Panc1 (cell line): Measurements from ENCODE around the gene ALPK3. TPM values are rescaled to one million over a fixed set of nuclear protein-coding genes. Genes with fewer than 3 reads are reported as not detected.

Experiments used
- ATAC-seq: fragments of 200-7000 bp; cut with Tn5 transposase; 2 replicates; pipeline ENCODE4 v1.9.1; 2020; ENCODE audit warnings: mild to moderate bottlenecking, moderate library complexity
- BruUV-seq: library from RNA; stranded (reverse); fragments of 400-500 nt; replicated peaks from 2 replicates; lab custom pipeline; 2021; lab: Mats Ljungman, UMichigan
- CTCF ChIA-PET: fragments of 300-600 bp; sonication (Branson Sonifier 250); formaldehyde crosslinking; loops from one replicate; lab custom pipeline; 2022; ENCODE audit warnings: antibody characterized with exemption; lab: Charles Lee
- POLR2A ChIA-PET: fragments of 300-600 bp; sonication (Branson Sonifier 250); formaldehyde crosslinking; loops from one replicate; lab custom pipeline; 2022; ENCODE audit warnings: antibody characterized with exemption; lab: Charles Lee
- DNase-seq: peaks from one replicate; pipeline ENCODE4 v3.0.0-alpha.2; 2010; ENCODE audit warnings: low read depth, low spot score
- H3K27ac ChIP-seq: 2 replicates; pipeline ENCODE4 v1.5.1; 2011; ENCODE audit warnings: mild to moderate bottlenecking, low read length, inconsistent platforms
- H3K27me3 ChIP-seq: fragments of 200-500 bp; sonication (Bioruptor generic); 2 replicates; pipeline ENCODE4 v1.6.0; 2014; ENCODE audit warnings: low read length, inconsistent platforms; ENCODE audit not compliant: control insufficient read depth, insufficient read depth
- H3K36me3 ChIP-seq: fragments of 200-500 bp; sonication (Bioruptor generic); 2 replicates; pipeline ENCODE4 v1.5.1; 2014; ENCODE audit warnings: inconsistent platforms, mild to moderate bottlenecking, low read length, moderate library complexity; ENCODE audit not compliant: control insufficient read depth, insufficient read depth
- H3K4me1 ChIP-seq: 2 replicates; pipeline ENCODE4 v1.5.1; 2011; ENCODE audit warnings: inconsistent platforms, mild to moderate bottlenecking, low read length, moderate library complexity; ENCODE audit not compliant: control insufficient read depth, insufficient read depth
- H3K4me3 ChIP-seq, 2 experiments: 2 replicates each; pipeline ENCODE4 v1.5.1; 2011 to 2012; ENCODE audit warnings: low read depth in 2 of 2, low read length in 2 of 2, mild to moderate bottlenecking in 2 of 2, inconsistent platforms in 1 of 2, moderate library complexity in 1 of 2
- H3K9me3 ChIP-seq: fragments of 200-500 bp; sonication (Bioruptor generic); 2 replicates; pipeline ENCODE4 v1.5.1; 2014; ENCODE audit warnings: low read depth, mild to moderate bottlenecking, inconsistent platforms, low read length, moderate library complexity; ENCODE audit not compliant: control insufficient read depth, insufficient read depth
- CTCF ChIP-seq: fragments of 450-650 bp; IDR thresholded peaks from 2 replicates; pipeline ENCODE4 v1.5.1; 2017; ENCODE audit warnings: mild to moderate bottlenecking
- POLR2AphosphoS5 ChIP-seq: IDR thresholded peaks from 2 replicates; pipeline ENCODE4 v1.6.1; 2012; ENCODE audit warnings: mild to moderate bottlenecking, low read depth, low read length, moderate library complexity
- REST ChIP-seq, 2 experiments: IDR thresholded peaks; 2 replicates each; pipeline ENCODE4 v1.6.1; 2011 to 2012; ENCODE audit warnings: low read depth in 2 of 2, control low read depth in 1 of 2, low read length in 1 of 2, mild to moderate bottlenecking in 1 of 2, moderate library complexity in 1 of 2; ENCODE audit not compliant: insufficient read depth in 1 of 2
- SIN3A ChIP-seq: IDR thresholded peaks from 2 replicates; pipeline ENCODE4 v1.6.1; 2012; ENCODE audit warnings: low read depth, mild to moderate bottlenecking, low read length, moderate library complexity, borderline replicate concordance; ENCODE audit not compliant: insufficient read depth
- TCF7L2 ChIP-seq: IDR thresholded peaks from 2 replicates; pipeline ENCODE4 v1.6.1; 2011; ENCODE audit warnings: mild to moderate bottlenecking, low read depth, low read length, inconsistent platforms
- in situ Hi-C: cut with HindIII; loops from 2 replicates; pipeline ENCODE4 v1.10.0; 2016; ENCODE audit warnings: low sequenced_read_pairs, low pct_unique_long_range_greater_than_20kb
- intact Hi-C: fragments of 100-400 bp; cut with micrococcal nuclease; formaldehyde crosslinking; loops from one replicate; pipeline ENCODE4 v1.10.0; 2022; ENCODE audit not compliant: unreplicated experiment
- total RNA-seq: library from RNA; stranded (reverse); gene quantifications from one replicate; pipeline ENCODE4 v1.2.1, GENCODE V29; 2021; ENCODE audit not compliant: unreplicated experiment

Gene ALPK3
- total RNA-seq, 1 experiment from 2014 or later: 1.0 TPM

- Histone ChIP-seq H3K4me3 (no peak overlapping the region), H3K4me1 (no peaks in the 10 kb centered on the region), H3K27me3 (no peaks in the 10 kb centered on the region), H3K9me3 (no peaks in the 10 kb centered on the region), H3K36me3 (0 out of 2 replicates have a peak, but pooled peaks cover 3% of the 10 kb centered on the region), H3K27ac (no peak overlapping the region)
- ChIA-PET POLR2A (no interaction called here), CTCF (no interaction called here)
- no peak for ATAC-seq
- in situ Hi-C loops (no loop called here), intact Hi-C loops (no loop called here)
- no peak for DNase-seq
- no TSS peak for BruUV-seq
- no peak for TF ChIP-seq TCF7L2
- no peak for TF ChIP-seq CTCF
- no peak for TF ChIP-seq REST (IDR thresholded peaks at IDR 0.05; ENCODE audit: insufficient read depth in 1 of 2, low read depth in 2 of 2, low read length in 1 of 2)
- TF ChIP-seq SIN3A: no peak
- TF ChIP-seq POLR2AphosphoS5: no peak
These were observed 27.4 kb upstream of the ALPK3 start for GRCh38 chr15:84789762-84790161.

GRCh38 chr15:84790676-84791075 lies 26.5 kb upstream of the ALPK3 start:
- ChIA-PET POLR2A (no interaction called here), CTCF (no interaction called here)
- 0 out of 2 replicates have a peak, but pooled peaks cover 5% of the 10 kb centered on the region for H3K36me3 ChIP-seq

More at GRCh38 chr15:84790676-84791075, 26.5 kb upstream of the ALPK3 start:
- Histone ChIP-seq H3K27me3 (no peaks in the 10 kb centered on the region), H3K4me3 (no peak overlapping the region), H3K9me3 (no peaks in the 10 kb centered on the region), H3K4me1 (no peaks in the 10 kb centered on the region), H3K27ac (no peak overlapping the region)
- intact Hi-C loops (no loop called here), in situ Hi-C loops (no loop called here)
- no peak for TF ChIP-seq SIN3A
- TF ChIP-seq CTCF: no peak
- TF ChIP-seq REST (IDR thresholded peaks at IDR 0.05; ENCODE audit: insufficient read depth in 1 of 2, low read depth in 2 of 2, low read length in 1 of 2): no peak
- TF ChIP-seq TCF7L2: no peak
- TF ChIP-seq POLR2AphosphoS5: no peak
- ATAC-seq (no peak), DNase-seq (no peak)
- BruUV-seq: no TSS peak
